GM12878 (cell line): ENCODE data around the gene GNB3. TPM values are rescaled to one million over a fixed set of nuclear protein-coding genes. Genes with fewer than 3 reads are reported as not detected.

Experiments used
- BCL11A ChIP-seq: IDR thresholded peaks from 2 replicates; pipeline ENCODE4 v1.6.1; 2011; ENCODE audit warnings: low read depth, low read length
- GABPA ChIP-seq: IDR thresholded peaks from 2 replicates; pipeline ENCODE4 v1.6.1; 2014; ENCODE audit warnings: antibody characterized with exemption, low read depth, mild to moderate bottlenecking, inconsistent platforms
- IRF4 ChIP-seq: IDR thresholded peaks from 2 replicates; pipeline ENCODE4 v1.6.1; 2011; ENCODE audit warnings: low read depth, low read length
- KLF5 ChIP-seq: fragments of 450-650 bp; IDR thresholded peaks from 2 replicates; pipeline ENCODE4 v1.6.1; 2014; ENCODE audit warnings: mild to moderate bottlenecking; ENCODE audit not compliant: partially characterized antibody
- POLR2A ChIP-seq: IDR thresholded peaks from 2 replicates; pipeline ENCODE4 v1.6.1; 2011; ENCODE audit warnings: low read depth, mild to moderate bottlenecking, low read length
- RELB ChIP-seq: fragments of 450-650 bp; IDR thresholded peaks from 2 replicates; pipeline ENCODE4 v1.6.1; 2017; ENCODE audit warnings: low read depth, mild to moderate bottlenecking, moderate library complexity
- SIN3A ChIP-seq: IDR thresholded peaks from 2 replicates; pipeline ENCODE4 v1.6.1; 2012; ENCODE audit warnings: low read depth, low read length, improper control_type of control experiment
- SKIL ChIP-seq: fragments of 450-650 bp; IDR thresholded peaks from 2 replicates; pipeline ENCODE4 v1.6.1; 2017; ENCODE audit warnings: mild to moderate bottlenecking, low read depth, inconsistent platforms; ENCODE audit not compliant: poor library complexity, severe bottlenecking
- SMARCA5 ChIP-seq: fragments of 450-650 bp; IDR thresholded peaks from 2 replicates; pipeline ENCODE4 v1.6.1; 2017; ENCODE audit warnings: mild to moderate bottlenecking
- SPI1 ChIP-seq: IDR thresholded peaks from 2 replicates; pipeline ENCODE4 v1.6.1; 2011; ENCODE audit warnings: low read depth, mild to moderate bottlenecking, low read length, moderate library complexity, borderline replicate concordance; ENCODE audit not compliant: insufficient read depth
- SREBF2 ChIP-seq: IDR thresholded peaks from 2 replicates; pipeline ENCODE4 v1.6.1; 2012; ENCODE audit warnings: mild to moderate bottlenecking, low read length
- SUZ12 ChIP-seq: fragments of 200-600 bp; sonication (generic); IDR thresholded peaks from one replicate; pipeline ENCODE4 v1.6.1; 2018; ENCODE audit warnings: antibody characterized with exemption, mild to moderate bottlenecking; ENCODE audit not compliant: unreplicated experiment
- USF2 ChIP-seq: IDR thresholded peaks from 2 replicates; pipeline ENCODE4 v1.6.1; 2011; ENCODE audit warnings: low read depth, low read length, improper control_type of control experiment, borderline replicate concordance
- ZNF217 ChIP-seq: fragments of 450-650 bp; IDR thresholded peaks from 2 replicates; pipeline ENCODE4 v1.6.1; 2017; ENCODE audit warnings: antibody characterized with exemption, mild to moderate bottlenecking
- ZNF592 ChIP-seq: fragments of 450-650 bp; IDR thresholded peaks from 2 replicates; pipeline ENCODE4 v1.6.1; 2017; ENCODE audit warnings: mild to moderate bottlenecking, moderate library complexity
- ZNF622 ChIP-seq: fragments of 450-650 bp; IDR thresholded peaks from 2 replicates; pipeline ENCODE4 v1.6.1; 2017; ENCODE audit warnings: mild to moderate bottlenecking, inconsistent platforms
- ZNF687 ChIP-seq: fragments of 450-650 bp; IDR thresholded peaks from 2 replicates; pipeline ENCODE4 v1.6.1; 2017; ENCODE audit warnings: mild to moderate bottlenecking, moderate library complexity
- polyA plus RNA-seq, 11 experiments: library from polyadenylated mRNA; depleted of rRNA in 4 of 11; unstranded in 6 of 11; stranded (reverse) in 5 of 11; fragments of >200 nt; fragmentation: Nextera tagmentation in 4 of 11; fragmentation: Illumina TruSeq in 1 of 11; extraction: Ambion mirVana in 4 of 11; extraction: Trizol in 1 of 11; gene quantifications; 1 replicate in 1 of 11; 2 replicates in 10 of 11; pipeline versions ENCODE4 v1.2.1 to v1.2.3, GENCODE V29; 2011 to 2016; ENCODE audit warnings: inconsistent platforms in 2 of 11, missing spikeins in 2 of 11, low read depth in 1 of 11
- total RNA-seq, 4 experiments: library from RNA; depleted of rRNA in 3 of 4; stranded (reverse); fragments of >200 nt in 3 of 4; fragmentation: Illumina TruSeq in 1 of 4; extraction: Trizol in 1 of 4; gene quantifications; 2 replicates each; pipeline versions ENCODE4 v1.2.1 to v1.2.3, GENCODE V29; 2013 to 2021

The GNB3 gene
- total and polyA plus RNA-seq, 10 of the 15 experiments (the other 5 are each of a cell fraction or from before 2014, with no cell fraction given), result 0.05 to 1.1 (median 0.36) TPM

GRCh38 chr12:6851153-6851920 lies 10.6 kb downstream of the GNB3 start, which contains the start of gene CDCA3 (continued):
- TF ChIP-seq ZNF592, result no peak
- peak; percentile 90 for TF ChIP-seq POLR2A
- peak; percentile 64; the same call in 1 of the 2 replicates for TF ChIP-seq SMARCA5
- no peak for TF ChIP-seq ZNF217
- TF ChIP-seq SREBF2, result no peak
- peak; percentile 63 for TF ChIP-seq SKIL
- no peak for TF ChIP-seq GABPA
- no peak for TF ChIP-seq ZNF622
- TF ChIP-seq KLF5, result peak; percentile 13
- TF ChIP-seq IRF4, result no peak
- TF ChIP-seq ZNF687, result peak; percentile 47; the same call in 1 of the 2 replicates
- TF ChIP-seq RELB, result peak; percentile 22; the same call in 1 of the 2 replicates
- no peak for TF ChIP-seq USF2
- peak; percentile 99 for TF ChIP-seq SIN3A
- no peak for TF ChIP-seq BCL11A
- no peak for TF ChIP-seq SPI1
- TF ChIP-seq SUZ12, result no peak
